DOHH2 (cell line): ENCODE data around the gene RBM44.

ENCODE experiments used
- H3F3A ChIP-seq: fragments of 200-600 bp; sonication (generic), shearing (Covaris generic); 2 replicates; pipeline ENCODE4 v1.6.0; 2016; ENCODE audit warnings: antibody characterized with exemption, mild to moderate bottlenecking; ENCODE audit not compliant: control insufficient read depth, insufficient read depth
- H3K27ac ChIP-seq: fragments of 200-600 bp; sonication (generic); 2 replicates; pipeline ENCODE4 v1.5.1; 2014; ENCODE audit warnings: low read depth, mild to moderate bottlenecking, low read length, moderate library complexity
- H3K27me3 ChIP-seq: fragments of 200-600 bp; sonication (generic); 2 replicates; pipeline ENCODE4 v1.6.1; 2014; ENCODE audit warnings: mild to moderate bottlenecking, low read length, mixed read lengths; ENCODE audit not compliant: control insufficient read depth
- H3K36me3 ChIP-seq: fragments of 200-600 bp; sonication (generic); 2 replicates; pipeline ENCODE4 v1.6.1; 2014; ENCODE audit warnings: mild to moderate bottlenecking, low read length, moderate library complexity, mixed read lengths; ENCODE audit not compliant: control insufficient read depth
- H3K4me1 ChIP-seq: fragments of 200-600 bp; sonication (generic); 2 replicates; pipeline ENCODE4 v1.6.1; 2014; ENCODE audit warnings: mild to moderate bottlenecking, low read length, mixed read lengths; ENCODE audit not compliant: control insufficient read depth
- H3K4me2 ChIP-seq: fragments of 200-600 bp; sonication (generic); 2 replicates; pipeline ENCODE4 v1.6.0; 2014; ENCODE audit warnings: mild to moderate bottlenecking, low read length, moderate library complexity
- H3K4me3 ChIP-seq: fragments of 200-600 bp; sonication (generic); 2 replicates; pipeline ENCODE4 v1.5.1; 2014; ENCODE audit warnings: mild to moderate bottlenecking, low read length, mixed read lengths
- H3K79me2 ChIP-seq: fragments of 200-600 bp; sonication (generic); 2 replicates; pipeline ENCODE4 v1.6.1; 2014; ENCODE audit warnings: mild to moderate bottlenecking, low read length, mixed read lengths; ENCODE audit not compliant: control insufficient read depth
- H3K9me2 ChIP-seq: fragments of 200-600 bp; sonication (generic); replicated peaks from 2 replicates; pipeline ENCODE4 v1.6.1; 2014; ENCODE audit warnings: mild to moderate bottlenecking, low read length, mixed read lengths; ENCODE audit not compliant: control insufficient read depth
- H3K9me3 ChIP-seq: fragments of 200-600 bp; sonication (generic); 2 replicates; pipeline ENCODE4 v1.6.1; 2014; ENCODE audit warnings: antibody characterized with exemption, low read length, mixed read lengths; ENCODE audit not compliant: control insufficient read depth, insufficient read depth
- H4K20me1 ChIP-seq: fragments of 200-600 bp; sonication (generic); 2 replicates; pipeline ENCODE4 v1.6.0; 2014; ENCODE audit warnings: low read depth, mild to moderate bottlenecking, antibody characterized with exemption, low read length, moderate library complexity; ENCODE audit not compliant: control insufficient read depth, insufficient read depth
- EZH2phosphoT487 ChIP-seq: fragments of 200-600 bp; sonication (generic); IDR thresholded peaks from 2 replicates; pipeline ENCODE4 v1.6.1; 2017; ENCODE audit warnings: borderline replicate concordance, mild to moderate bottlenecking, antibody characterized with exemption, low read length, moderate library complexity, mixed read lengths
- TF ChIP-seq, protein P1 (sequence below): fragments of 200-600 bp; sonication (generic); IDR thresholded peaks from one replicate; pipeline ENCODE4 v1.5.1; 2014; ENCODE audit warnings: antibody characterized with exemption, mild to moderate bottlenecking, low read depth, low read length; ENCODE audit not compliant: poor library complexity, severe bottlenecking

The RBM44 gene

GRCh38 chr2:237885931-237886684 is 87.5 kb downstream of the RBM44 start:
- H3K27me3 ChIP-seq = no peaks in the 10 kb centered on the region
- H3K4me1 ChIP-seq = peaks cover 13% of the 10 kb centered on the region

DNA sequence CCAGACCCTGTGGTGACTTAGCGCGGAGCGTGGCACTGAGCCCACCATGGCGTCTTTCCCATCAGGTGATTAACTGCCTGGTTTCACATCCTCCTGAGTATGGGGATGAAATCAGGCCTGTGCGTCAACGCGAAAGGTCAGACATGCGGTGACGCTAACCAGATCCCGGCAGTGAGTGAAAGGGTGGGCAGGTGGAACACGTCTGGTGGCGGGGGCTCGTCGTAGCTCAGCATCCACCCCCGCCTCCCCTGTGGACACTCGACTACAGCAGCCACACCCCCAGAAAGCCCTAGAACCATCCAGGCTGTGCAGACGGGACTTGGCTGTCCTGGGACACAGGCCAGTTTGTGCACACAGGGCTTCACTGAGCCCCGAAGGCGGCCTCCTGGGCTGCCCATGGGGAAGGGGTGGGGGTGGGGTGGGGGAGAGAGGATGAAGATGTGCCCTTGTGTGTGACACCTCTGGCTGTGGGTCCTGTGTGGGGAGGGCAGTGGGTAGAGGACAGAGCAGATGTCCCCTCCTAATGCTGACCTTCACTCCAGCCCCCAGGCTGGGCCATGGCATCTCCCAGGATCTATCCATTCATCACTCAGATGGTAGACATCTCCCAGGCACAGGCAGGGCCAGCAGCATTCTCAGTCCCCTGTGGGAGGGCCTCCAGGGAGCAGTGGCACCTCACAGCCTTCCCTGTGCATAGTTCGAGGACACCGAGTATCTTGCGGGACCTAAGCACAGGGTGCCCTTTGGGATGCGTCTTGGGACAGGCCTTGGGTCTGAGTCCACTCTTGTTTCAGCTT is 88.3 kb downstream of the RBM44 start:
- no peak overlapping the region for H3K4me3 ChIP-seq
- H3K27me3 ChIP-seq = no peaks in the 10 kb centered on the region
- TF ChIP-seq, protein P1, sequence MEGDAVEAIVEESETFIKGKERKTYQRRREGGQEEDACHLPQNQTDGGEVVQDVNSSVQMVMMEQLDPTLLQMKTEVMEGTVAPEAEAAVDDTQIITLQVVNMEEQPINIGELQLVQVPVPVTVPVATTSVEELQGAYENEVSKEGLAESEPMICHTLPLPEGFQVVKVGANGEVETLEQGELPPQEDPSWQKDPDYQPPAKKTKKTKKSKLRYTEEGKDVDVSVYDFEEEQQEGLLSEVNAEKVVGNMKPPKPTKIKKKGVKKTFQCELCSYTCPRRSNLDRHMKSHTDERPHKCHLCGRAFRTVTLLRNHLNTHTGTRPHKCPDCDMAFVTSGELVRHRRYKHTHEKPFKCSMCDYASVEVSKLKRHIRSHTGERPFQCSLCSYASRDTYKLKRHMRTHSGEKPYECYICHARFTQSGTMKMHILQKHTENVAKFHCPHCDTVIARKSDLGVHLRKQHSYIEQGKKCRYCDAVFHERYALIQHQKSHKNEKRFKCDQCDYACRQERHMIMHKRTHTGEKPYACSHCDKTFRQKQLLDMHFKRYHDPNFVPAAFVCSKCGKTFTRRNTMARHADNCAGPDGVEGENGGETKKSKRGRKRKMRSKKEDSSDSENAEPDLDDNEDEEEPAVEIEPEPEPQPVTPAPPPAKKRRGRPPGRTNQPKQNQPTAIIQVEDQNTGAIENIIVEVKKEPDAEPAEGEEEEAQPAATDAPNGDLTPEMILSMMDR = no peak
- TF ChIP-seq EZH2phosphoT487 = no peak
- peaks cover 2% of the 10 kb centered on the region for H3K79me2 ChIP-seq
- peaks cover 19% of the 10 kb centered on the region for H3F3A ChIP-seq
- no peaks in the 10 kb centered on the region for H3K9me3 ChIP-seq
- no peak overlapping the region for H3K27ac ChIP-seq
- no peaks in the 10 kb centered on the region for H3K9me2 ChIP-seq
- no peaks in the 10 kb centered on the region for H3K36me3 ChIP-seq
- peaks cover 16% of the 10 kb centered on the region for H3K4me1 ChIP-seq
- no peak overlapping the region for H3K4me2 ChIP-seq
- no peaks in the 10 kb centered on the region for H4K20me1 ChIP-seq

More at GRCh38 chr2:237885931-237886684, 87.5 kb downstream of the RBM44 start:
- Histone ChIP-seq H3K27ac (no peak overlapping the region), H3K36me3 (no peaks in the 10 kb centered on the region), H3K9me3 (no peaks in the 10 kb centered on the region), H3K79me2 (no peaks in the 10 kb centered on the region), H3K4me3 (no peak overlapping the region), H3K9me2 (no peaks in the 10 kb centered on the region), H3K4me2 (no peak overlapping the region), H4K20me1 (no peaks in the 10 kb centered on the region), H3F3A (peaks cover 13% of the 10 kb centered on the region; the same call in 1 of the 2 replicates)
- TF ChIP-seq, protein P1 = no peak
- no peak for TF ChIP-seq EZH2phosphoT487

- no peaks in the 10 kb centered on the region for H4K20me1 ChIP-seq
- TF ChIP-seq, protein P1 = no peak
- no peak for TF ChIP-seq EZH2phosphoT487
- no peak overlapping the region for H3K4me3 ChIP-seq
- H3K36me3 ChIP-seq = 0 out of 2 replicates have a peak, but pooled peaks cover 2% of the 10 kb centered on the region
- peaks cover 31% of the 10 kb centered on the region for H3K4me1 ChIP-seq
- peaks cover 29% of the 10 kb centered on the region for H3F3A ChIP-seq
- H3K9me2 ChIP-seq = no peaks in the 10 kb centered on the region
- no peak overlapping the region for H3K27ac ChIP-seq
- H3K79me2 ChIP-seq = peaks cover 17% of the 10 kb centered on the region
- no peaks in the 10 kb centered on the region for H3K9me3 ChIP-seq
- H3K27me3 ChIP-seq = no peaks in the 10 kb centered on the region
- no peak overlapping the region for H3K4me2 ChIP-seq
Measured at GRCh38 chr2:237888389-237888788, 89.8 kb downstream of the RBM44 start.
